ENCODE results near the gene NCLN. TPM values are rescaled to one million over a fixed set of nuclear protein-coding genes. Genes with fewer than 3 reads are reported as not detected.
A peak's percentile ranks its signal among the peaks of the same experiment; 100 is the strongest.
"Not testable (repeated sequence)": the region's sequence is repeated elsewhere in the genome, so short reads cannot be mapped to it uniquely, and the experiment has no call there.

Gene NCLN
- total RNA-seq, 4 donors from 2014 or later: 28.4 to 40.4 (median 32.5) TPM

DNA sequence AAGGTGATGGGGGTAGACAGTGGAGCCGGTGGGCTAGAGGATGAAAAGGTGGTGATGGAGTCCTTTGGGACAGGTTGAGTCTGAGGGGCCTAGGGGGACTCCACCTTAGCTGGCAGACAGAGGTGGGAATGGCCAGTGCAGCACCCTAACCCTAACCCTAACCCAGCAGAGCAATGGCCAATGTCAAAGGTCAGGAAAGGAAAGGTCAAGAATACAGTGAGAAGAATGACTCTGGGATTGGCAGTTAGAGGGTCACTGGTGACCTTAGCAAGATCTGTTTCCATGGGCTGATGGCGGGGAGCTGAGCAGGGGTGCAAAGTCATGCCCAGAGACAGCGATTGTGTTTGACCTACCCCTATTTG is 33.3 kb upstream of the NCLN start:
- H3K4me3 ChIP-seq (ENCODE audit: low read depth, poor library complexity, severe bottlenecking): no peak overlapping the region
- TF ChIP-seq, protein P1, sequence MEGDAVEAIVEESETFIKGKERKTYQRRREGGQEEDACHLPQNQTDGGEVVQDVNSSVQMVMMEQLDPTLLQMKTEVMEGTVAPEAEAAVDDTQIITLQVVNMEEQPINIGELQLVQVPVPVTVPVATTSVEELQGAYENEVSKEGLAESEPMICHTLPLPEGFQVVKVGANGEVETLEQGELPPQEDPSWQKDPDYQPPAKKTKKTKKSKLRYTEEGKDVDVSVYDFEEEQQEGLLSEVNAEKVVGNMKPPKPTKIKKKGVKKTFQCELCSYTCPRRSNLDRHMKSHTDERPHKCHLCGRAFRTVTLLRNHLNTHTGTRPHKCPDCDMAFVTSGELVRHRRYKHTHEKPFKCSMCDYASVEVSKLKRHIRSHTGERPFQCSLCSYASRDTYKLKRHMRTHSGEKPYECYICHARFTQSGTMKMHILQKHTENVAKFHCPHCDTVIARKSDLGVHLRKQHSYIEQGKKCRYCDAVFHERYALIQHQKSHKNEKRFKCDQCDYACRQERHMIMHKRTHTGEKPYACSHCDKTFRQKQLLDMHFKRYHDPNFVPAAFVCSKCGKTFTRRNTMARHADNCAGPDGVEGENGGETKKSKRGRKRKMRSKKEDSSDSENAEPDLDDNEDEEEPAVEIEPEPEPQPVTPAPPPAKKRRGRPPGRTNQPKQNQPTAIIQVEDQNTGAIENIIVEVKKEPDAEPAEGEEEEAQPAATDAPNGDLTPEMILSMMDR (IDR thresholded peaks at IDR 0.05): no peak
- no peak for TF ChIP-seq POLR2A (IDR thresholded peaks at IDR 0.05)
- no peak for DNase-seq (ENCODE audit: low spot score in 2 of 2)
- intact Hi-C loops (cut with DNase I; ENCODE audit: low total_unique reads): loop anchor here (10.0 kb wide), 1 partner anchor 198 kb away; no protein-coding TSS in a partner anchor
- 90 to 95% methylated on average over 3 of the region's 3 CpGs for WGBS, 2 donors

DNA sequence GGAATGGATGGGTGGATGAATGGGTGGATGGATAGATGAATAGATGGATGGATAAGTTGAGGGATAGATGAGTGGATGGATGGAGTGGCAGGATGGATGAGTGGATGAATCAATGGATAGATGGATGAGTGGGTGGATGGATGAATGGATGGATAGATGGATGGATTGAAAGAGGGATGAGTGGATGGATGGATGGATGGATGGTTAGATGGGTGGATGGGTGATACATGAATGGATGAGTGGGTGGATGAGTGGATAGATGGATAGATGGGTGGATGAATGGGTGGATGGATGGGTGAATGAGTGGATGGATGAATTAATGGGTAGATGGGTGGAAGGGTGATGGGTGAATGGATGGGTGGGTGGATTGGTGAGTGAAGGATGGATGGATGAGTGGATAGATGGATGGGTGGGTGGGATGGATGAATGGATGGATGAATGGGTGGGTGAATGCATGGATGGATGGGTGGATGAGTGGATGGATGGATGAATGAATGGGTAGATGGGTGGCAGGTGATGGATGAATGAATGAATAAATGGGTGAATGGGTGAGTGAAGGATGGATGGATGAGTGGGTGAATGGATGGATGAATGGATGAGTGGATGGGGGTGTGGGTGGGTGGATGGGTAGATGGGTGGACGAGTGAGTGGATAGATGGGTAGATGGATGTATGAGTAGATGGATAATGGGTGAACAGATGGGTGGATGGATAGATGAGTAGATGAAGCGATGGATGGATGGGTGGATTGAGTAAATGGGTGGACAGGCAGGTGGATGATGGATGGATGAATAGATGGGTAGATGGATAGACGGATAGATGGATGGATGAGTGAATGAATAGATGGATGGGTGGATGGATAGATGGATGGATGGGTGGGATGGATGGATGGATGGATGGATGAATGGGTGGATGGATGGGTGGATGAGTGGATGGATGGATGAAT is 32.2 kb upstream of the NCLN start:
- 88 to 94% methylated on average over 3 of the region's 3 CpGs for WGBS, 2 donors
- intact Hi-C loops (cut with DNase I; ENCODE audit: low total_unique reads): loop anchor here (10.0 kb wide), 1 partner anchor 199 kb away; no protein-coding TSS in a partner anchor

DNA sequence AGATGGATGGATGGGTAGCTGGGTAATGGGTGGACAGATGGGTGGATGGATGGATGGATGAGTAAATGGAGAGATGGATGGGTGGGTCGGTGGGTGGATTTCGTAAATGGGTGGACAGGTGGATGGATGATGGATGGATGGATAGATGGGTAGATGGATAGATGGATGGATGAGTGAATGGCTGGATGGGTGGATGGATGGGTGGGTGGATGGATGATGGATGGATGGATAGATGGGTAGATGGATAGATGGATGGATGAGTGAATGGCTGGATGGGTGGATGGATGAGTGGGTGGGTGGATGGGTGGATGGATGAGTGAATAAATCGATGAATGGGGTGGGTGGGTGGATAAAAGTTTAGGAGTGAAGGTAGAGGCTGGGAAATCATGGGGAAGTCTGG is 31.3 kb upstream of the NCLN start:
- intact Hi-C loops (cut with DNase I; ENCODE audit: low total_unique reads): loop anchor here (10.0 kb wide), 1 partner anchor 200 kb away; no protein-coding TSS in a partner anchor
- WGBS, 2 donors: 83 to 85% methylated on average over 3 of the region's 3 CpGs
- not testable (repeated sequence) for DNase-seq (ENCODE audit: low spot score in 2 of 2); H3K4me3 ChIP-seq (ENCODE audit: low read depth, poor library complexity, severe bottlenecking)

More for the DNA sequence above, 32.2 kb upstream of the NCLN start:
- DNase-seq (ENCODE audit: low spot score in 2 of 2): no peak
- TF ChIP-seq, protein P1 (IDR thresholded peaks at IDR 0.05): no peak
- no peak for TF ChIP-seq POLR2A (IDR thresholded peaks at IDR 0.05)
- H3K4me3 ChIP-seq (ENCODE audit: low read depth, poor library complexity, severe bottlenecking): no peak overlapping the region

DNA sequence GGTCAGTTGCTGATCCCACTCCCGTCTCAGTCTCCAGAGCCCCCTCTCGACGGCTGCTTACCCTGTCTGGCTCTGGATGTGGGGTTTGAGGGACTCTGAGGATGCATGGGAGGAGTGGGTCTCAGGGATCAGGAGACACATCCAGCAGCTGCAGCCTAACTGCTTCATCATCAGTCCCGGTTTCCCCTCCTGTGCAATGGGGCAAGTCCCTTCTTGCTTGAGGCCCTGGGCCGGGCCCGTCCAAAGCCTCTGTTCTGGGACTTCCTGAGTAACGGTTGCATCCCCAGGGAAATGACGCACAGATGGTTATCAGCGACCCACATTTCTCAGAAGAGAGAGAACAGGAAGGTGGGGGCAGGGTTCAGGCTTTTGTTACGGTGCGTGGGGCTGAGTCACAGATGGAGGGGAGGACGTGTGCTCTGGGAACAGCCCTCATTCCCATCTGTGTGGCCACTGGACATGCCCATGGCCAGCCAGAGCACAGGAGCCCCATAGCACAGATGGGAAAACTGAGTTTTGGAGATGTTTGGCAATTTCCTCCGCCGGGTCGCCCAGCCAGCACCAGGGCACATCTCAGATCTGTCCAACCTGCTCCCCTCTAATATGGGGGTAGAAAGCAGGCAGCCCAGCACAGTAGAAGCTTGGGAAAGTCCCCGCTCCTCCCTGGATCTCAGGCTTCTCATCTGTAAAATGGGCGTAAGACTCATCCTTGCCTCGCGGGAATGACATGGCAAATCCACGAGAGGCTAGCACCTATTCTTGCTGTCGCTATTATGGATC is 30.6 kb upstream of the NCLN start:
- peak; percentile 82 to 94 for DNase-seq (ENCODE audit: low spot score in 2 of 2)
- intact Hi-C loops (cut with DNase I; ENCODE audit: low total_unique reads): loop anchor here (10.0 kb wide), 1 partner anchor 200 kb away; no protein-coding TSS in a partner anchor
- TF ChIP-seq, protein P1 (IDR thresholded peaks at IDR 0.05): no peak
- no peak for TF ChIP-seq POLR2A (IDR thresholded peaks at IDR 0.05)
- WGBS, 2 donors: 41 to 48% methylated on average over 21 of the region's 21 CpGs
- no peak overlapping the region for H3K4me3 ChIP-seq (ENCODE audit: low read depth, poor library complexity, severe bottlenecking)

DNA sequence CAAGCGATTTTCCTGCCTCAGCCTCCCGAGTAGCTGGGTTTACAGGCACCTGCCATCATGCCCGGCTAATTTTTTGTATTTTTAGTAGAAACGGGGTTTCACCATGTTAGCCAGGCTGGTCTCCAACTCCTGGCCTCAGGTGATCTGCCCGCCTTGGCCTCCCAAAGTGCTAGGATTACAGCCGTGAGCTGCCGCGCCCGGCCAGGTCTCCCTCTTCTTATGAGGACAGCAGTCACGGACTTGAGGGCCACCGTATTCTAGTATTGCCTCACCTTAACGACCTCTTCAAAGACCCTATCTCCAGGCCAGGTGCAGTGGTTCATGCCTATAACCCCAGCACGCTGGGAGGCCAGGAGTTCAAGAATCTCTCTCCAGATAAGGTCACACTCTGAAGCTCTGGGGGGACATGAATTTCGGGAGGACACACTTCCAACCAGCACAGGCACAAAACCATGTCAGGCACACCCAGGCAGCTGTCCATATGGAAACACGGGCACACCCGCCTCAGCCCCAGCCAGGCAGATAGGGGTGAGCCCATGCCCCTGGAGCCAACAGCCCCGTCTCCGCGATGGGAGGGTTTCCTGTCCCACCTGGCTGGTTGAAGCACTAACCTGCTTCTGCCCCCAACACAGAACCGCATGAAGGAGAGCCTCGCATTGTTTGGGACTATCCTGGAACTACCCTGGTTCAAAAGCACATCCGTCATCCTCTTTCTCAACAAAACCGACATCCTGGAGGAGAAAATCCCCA is 28.5 kb upstream of the NCLN start:
- TF ChIP-seq, protein P1 (IDR thresholded peaks at IDR 0.05): no peak
- TF ChIP-seq POLR2A (IDR thresholded peaks at IDR 0.05): no peak
- WGBS, 2 donors: 78 to 79% methylated on average over 20 to 23 of the region's 23 CpGs
- no peak overlapping the region for H3K4me3 ChIP-seq (ENCODE audit: low read depth, poor library complexity, severe bottlenecking)
- DNase-seq (ENCODE audit: low spot score in 2 of 2): no peak
- intact Hi-C loops (cut with DNase I; ENCODE audit: low total_unique reads): loop anchor here (10.0 kb wide), 1 partner anchor 202 kb away; no protein-coding TSS in a partner anchor
